Measurements from ENCODE around the gene CPNE7.
"Not testable (repeated sequence)": the region's sequence is repeated elsewhere in the genome, so short reads cannot be mapped to it uniquely, and the experiment has no call there.

Gene CPNE7

GRCh38 chr16:89624777-89625761, 49.5 kb downstream of the CPNE7 start:
- DNase-seq: no peak

- DNase-seq: no peak
Measured at GRCh38 chr16:89629827-89630610, 54.5 kb downstream of the CPNE7 start.

GRCh38 chr16:89633064-89633631, 57.6 kb downstream of the CPNE7 start:
- no peak for DNase-seq

- DNase-seq: not testable (repeated sequence)
Measured at GRCh38 chr16:89634463-89635385, 59.2 kb downstream of the CPNE7 start.

GRCh38 chr16:89636663-89637062, 61.1 kb downstream of the CPNE7 start:
- DNase-seq: no peak

- no peak for DNase-seq
Measured at GRCh38 chr16:89637379-89637778, 61.8 kb downstream of the CPNE7 start.

GRCh38 chr16:89638455-89638854, 62.9 kb downstream of the CPNE7 start:
- DNase-seq: no peak

GRCh38 chr16:89639385-89639784, 63.8 kb downstream of the CPNE7 start:
- no peak for DNase-seq

GRCh38 chr16:89641458-89642119, 66.0 kb downstream of the CPNE7 start:
- DNase-seq: no peak

GRCh38 chr16:89642574-89642973, 67.0 kb downstream of the CPNE7 start:
- no peak for DNase-seq

GRCh38 chr16:89643769-89644300, 68.3 kb downstream of the CPNE7 start:
- no peak for DNase-seq

- DNase-seq: no peak
Measured at GRCh38 chr16:89645122-89645521, 69.6 kb downstream of the CPNE7 start.

GRCh38 chr16:89646270-89646669, 70.7 kb downstream of the CPNE7 start:
- DNase-seq: no peak
